Measurements from ENCODE around the gene CEP112.

Gene CEP112

GRCh38 chr17:66221343-66221742, 29.4 kb upstream of the CEP112 start:
- H3K27me3 Mint-ChIP-seq, result peaks cover 7% of the 10 kb centered on the region
- no peak overlapping the region for H3K27ac Mint-ChIP-seq
- no peak overlapping the region for H3K4me3 Mint-ChIP-seq
- peaks cover 1% of the 10 kb centered on the region for H3K4me1 Mint-ChIP-seq (ENCODE audit: low read depth)
- peaks cover 9% of the 10 kb centered on the region for H3K36me3 Mint-ChIP-seq
- H3K9me3 Mint-ChIP-seq (ENCODE audit: low read depth), result no peaks in the 10 kb centered on the region

GRCh38 chr17:66220079-66220835, 28.3 kb upstream of the CEP112 start:
- Mint-ChIP-seq H3K4me3 (no peak overlapping the region), H3K27me3 (peaks cover 7% of the 10 kb centered on the region), H3K36me3 (peaks cover 12% of the 10 kb centered on the region), H3K4me1 (ENCODE audit: low read depth) (peaks cover 1% of the 10 kb centered on the region), H3K27ac (no peak overlapping the region), H3K9me3 (ENCODE audit: low read depth) (no peaks in the 10 kb centered on the region)

- H3K27ac Mint-ChIP-seq, result no peak overlapping the region
- H3K27me3 Mint-ChIP-seq, result peaks cover 5% of the 10 kb centered on the region
- H3K36me3 Mint-ChIP-seq, result peaks cover 9% of the 10 kb centered on the region
- no peaks in the 10 kb centered on the region for H3K9me3 Mint-ChIP-seq (ENCODE audit: low read depth)
- H3K4me3 Mint-ChIP-seq, result no peak overlapping the region
- H3K4me1 Mint-ChIP-seq (ENCODE audit: low read depth), result peaks cover 1% of the 10 kb centered on the region
Observed at GRCh38 chr17:66215529-66215911, 23.6 kb upstream of the CEP112 start.

- Mint-ChIP-seq H3K4me3 (no peak overlapping the region), H3K9me3 (ENCODE audit: low read depth) (no peaks in the 10 kb centered on the region), H3K27ac (no peak overlapping the region), H3K4me1 (ENCODE audit: low read depth) (no peaks in the 10 kb centered on the region), H3K27me3 (peaks cover 3% of the 10 kb centered on the region), H3K36me3 (peaks cover 9% of the 10 kb centered on the region)
Observed at GRCh38 chr17:66214884-66215528, 23.1 kb upstream of the CEP112 start.

GRCh38 chr17:66211047-66211810, 19.3 kb upstream of the CEP112 start:
- peaks cover 5% of the 10 kb centered on the region for H3K9me3 Mint-ChIP-seq (ENCODE audit: low read depth)
- no peaks in the 10 kb centered on the region for H3K27me3 Mint-ChIP-seq
- H3K27ac Mint-ChIP-seq, result no peak overlapping the region
- H3K4me1 Mint-ChIP-seq (ENCODE audit: low read depth), result peaks cover 2% of the 10 kb centered on the region
- H3K36me3 Mint-ChIP-seq, result peaks cover 3% of the 10 kb centered on the region
- no peak overlapping the region for H3K4me3 Mint-ChIP-seq

GRCh38 chr17:66210208-66210574, 18.3 kb upstream of the CEP112 start:
- no peak overlapping the region for H3K27ac Mint-ChIP-seq
- peaks cover 2% of the 10 kb centered on the region for H3K4me1 Mint-ChIP-seq (ENCODE audit: low read depth)

GRCh38 chr17:66207936-66208335, 16.0 kb upstream of the CEP112 start:
- H3K9me3 Mint-ChIP-seq (ENCODE audit: low read depth), result peaks cover 5% of the 10 kb centered on the region
- peaks cover 3% of the 10 kb centered on the region for H3K36me3 Mint-ChIP-seq
- no peak overlapping the region for H3K4me3 Mint-ChIP-seq
- peaks cover 2% of the 10 kb centered on the region for H3K4me1 Mint-ChIP-seq (ENCODE audit: low read depth)
- no peaks in the 10 kb centered on the region for H3K27me3 Mint-ChIP-seq
- H3K27ac Mint-ChIP-seq, result no peak overlapping the region

More at GRCh38 chr17:66210208-66210574, 18.3 kb upstream of the CEP112 start:
- Mint-ChIP-seq H3K36me3 (no peaks in the 10 kb centered on the region), H3K9me3 (ENCODE audit: low read depth) (peaks cover 5% of the 10 kb centered on the region), H3K27me3 (no peaks in the 10 kb centered on the region), H3K4me3 (no peak overlapping the region)

GRCh38 chr17:66203274-66204015, 11.5 kb upstream of the CEP112 start:
- Mint-ChIP-seq H3K4me3 (no peak overlapping the region), H3K27ac (no peak overlapping the region), H3K36me3 (peaks cover 3% of the 10 kb centered on the region), H3K27me3 (no peaks in the 10 kb centered on the region), H3K4me1 (ENCODE audit: low read depth) (peaks cover 18% of the 10 kb centered on the region), H3K9me3 (ENCODE audit: low read depth) (peaks cover 4% of the 10 kb centered on the region)

- no peak overlapping the region for H3K27ac Mint-ChIP-seq
- H3K36me3 Mint-ChIP-seq, result peaks cover 3% of the 10 kb centered on the region
- no peaks in the 10 kb centered on the region for H3K27me3 Mint-ChIP-seq
- H3K9me3 Mint-ChIP-seq (ENCODE audit: low read depth), result no peaks in the 10 kb centered on the region
- H3K4me1 Mint-ChIP-seq (ENCODE audit: low read depth), result peaks cover 18% of the 10 kb centered on the region
- H3K4me3 Mint-ChIP-seq, result no peak overlapping the region
Observed at GRCh38 chr17:66200685-66201092, 8.8 kb upstream of the CEP112 start.

GRCh38 chr17:66198242-66198641, 6.3 kb upstream of the CEP112 start:
- H3K4me3 Mint-ChIP-seq, result no peak overlapping the region
- no peaks in the 10 kb centered on the region for H3K27me3 Mint-ChIP-seq
- H3K27ac Mint-ChIP-seq, result no peak overlapping the region
- H3K36me3 Mint-ChIP-seq, result no peaks in the 10 kb centered on the region
- H3K4me1 Mint-ChIP-seq (ENCODE audit: low read depth), result peaks cover 19% of the 10 kb centered on the region
- H3K9me3 Mint-ChIP-seq (ENCODE audit: low read depth), result no peaks in the 10 kb centered on the region

- no peaks in the 10 kb centered on the region for H3K27me3 Mint-ChIP-seq
- no peaks in the 10 kb centered on the region for H3K36me3 Mint-ChIP-seq
- H3K4me1 Mint-ChIP-seq (ENCODE audit: low read depth), result peaks cover 20% of the 10 kb centered on the region
- peak overlapping the region; percentile 84 for H3K4me3 Mint-ChIP-seq
- no peaks in the 10 kb centered on the region for H3K9me3 Mint-ChIP-seq (ENCODE audit: low read depth)
- H3K27ac Mint-ChIP-seq, result peak overlapping the region; percentile 82
Observed at GRCh38 chr17:66192378-66192687, 400 bp upstream of the CEP112 start.

GRCh38 chr17:66190738-66191592, 968 bp downstream of the CEP112 start:
- Mint-ChIP-seq H3K4me3 (peak overlapping the region; percentile 87), H3K27me3 (no peaks in the 10 kb centered on the region), H3K4me1 (ENCODE audit: low read depth) (peaks cover 20% of the 10 kb centered on the region), H3K27ac (peak overlapping the region; percentile 54), H3K9me3 (ENCODE audit: low read depth) (no peaks in the 10 kb centered on the region), H3K36me3 (no peaks in the 10 kb centered on the region)

- peaks cover 2% of the 10 kb centered on the region for H3K27me3 Mint-ChIP-seq
- no peak overlapping the region for H3K4me3 Mint-ChIP-seq
- H3K9me3 Mint-ChIP-seq (ENCODE audit: low read depth), result peaks cover 4% of the 10 kb centered on the region
- H3K36me3 Mint-ChIP-seq, result peaks cover 3% of the 10 kb centered on the region
- H3K4me1 Mint-ChIP-seq (ENCODE audit: low read depth), result peaks cover 18% of the 10 kb centered on the region
- H3K27ac Mint-ChIP-seq, result no peak overlapping the region
Observed at GRCh38 chr17:66187718-66188117, 4.2 kb downstream of the CEP112 start.

GRCh38 chr17:66185862-66186261, 6.1 kb downstream of the CEP112 start:
- H3K4me1 Mint-ChIP-seq (ENCODE audit: low read depth), result peaks cover 5% of the 10 kb centered on the region
- H3K4me3 Mint-ChIP-seq, result no peak overlapping the region
- peaks cover 2% of the 10 kb centered on the region for H3K27me3 Mint-ChIP-seq
- no peak overlapping the region for H3K27ac Mint-ChIP-seq
- peaks cover 9% of the 10 kb centered on the region for H3K36me3 Mint-ChIP-seq
- peaks cover 4% of the 10 kb centered on the region for H3K9me3 Mint-ChIP-seq (ENCODE audit: low read depth)
